Activated B cell treated with CpG ODN at 0.5 μM for 24 hours (primary cell): ENCODE data around the gene SMCO3. TPM values are rescaled to one million over a fixed set of nuclear protein-coding genes. Genes with fewer than 3 reads are reported as not detected.

Experiments
- ATAC-seq: fragments of 200-7000 bp; cut with Tn5 transposase; one replicate; pipeline ENCODE4 v1.10.0; 2021; ENCODE audit warnings: low read depth, mild to moderate bottlenecking, moderate library complexity
- CTCF ChIA-PET: fragments of 350-600 bp; sonication (Branson Sonifier 250); formaldehyde crosslinking; loops from one replicate; lab custom pipeline; 2021; ENCODE audit warnings: antibody characterized with exemption; lab: Charles Lee
- POLR2A ChIA-PET: fragments of 350-600 bp; sonication (Branson Sonifier 250); formaldehyde crosslinking; loops from one replicate; lab custom pipeline; 2021; ENCODE audit warnings: antibody characterized with exemption; lab: Charles Lee
- DNase-seq: peaks from one replicate; pipeline ENCODE4 v3.0.0; 2022
- H3K27ac Mint-ChIP-seq: one replicate; pipeline ENCODE4 v1.8.0; 2020; ENCODE audit warnings: mixed read lengths
- H3K27me3 Mint-ChIP-seq: one replicate; pipeline ENCODE4 v1.8.0; 2021; ENCODE audit warnings: mixed read lengths
- H3K36me3 Mint-ChIP-seq: one replicate; pipeline ENCODE4 v1.8.0; 2021; ENCODE audit warnings: low read depth, mixed read lengths
- H3K4me1 Mint-ChIP-seq: one replicate; pipeline ENCODE4 v1.8.0; 2021; ENCODE audit warnings: mixed read lengths
- H3K4me3 Mint-ChIP-seq: one replicate; pipeline ENCODE4 v1.8.0; 2020; ENCODE audit warnings: mild to moderate bottlenecking, mixed read lengths
- H3K9me3 Mint-ChIP-seq: one replicate; pipeline ENCODE4 v1.8.0; 2020; ENCODE audit warnings: mixed read lengths
- intact Hi-C: fragments of 100-400 bp; cut with micrococcal nuclease; formaldehyde crosslinking; loops from one replicate; pipeline ENCODE4 v1.15.1; 2024
- total RNA-seq: library from RNA; stranded (reverse); gene quantifications from 2 replicates; pipeline ENCODE4 v1.2.3, GENCODE V29; 2022
- TF ChIP-seq, protein P1 (sequence below): fragments of 200-600 bp; IDR thresholded peaks from one replicate; pipeline ENCODE4 v1.8.0; 2022; ENCODE audit warnings: antibody characterized with exemption, mild to moderate bottlenecking

The SMCO3 gene
- not detected in 2 replicates for total RNA-seq

DNA sequence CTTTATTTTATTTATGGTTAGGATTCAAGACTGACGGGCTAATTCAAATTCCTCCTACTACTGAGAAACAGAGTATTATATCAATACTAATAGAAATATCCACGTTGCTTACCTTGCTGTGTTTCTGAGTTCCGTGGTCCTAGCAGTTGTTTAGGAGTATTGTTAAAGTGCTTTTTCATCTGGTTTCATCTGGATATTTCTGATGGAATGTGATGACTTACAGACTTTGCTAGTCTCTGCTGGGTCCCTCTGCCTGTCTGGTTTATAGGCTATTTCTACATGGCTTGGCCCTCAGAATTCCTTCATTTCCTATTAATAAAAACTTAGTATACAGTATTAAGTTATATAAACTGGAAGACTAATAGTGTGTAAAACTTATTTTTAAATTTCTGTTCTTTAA, at the start of gene SMCO3:
Gene SMCO3 (minus strand): TSS at position 169 of the 400 bp plus-strand sequence. CDS start 7,502 bp downstream, outside the sequence.
- TF ChIP-seq, protein P1, sequence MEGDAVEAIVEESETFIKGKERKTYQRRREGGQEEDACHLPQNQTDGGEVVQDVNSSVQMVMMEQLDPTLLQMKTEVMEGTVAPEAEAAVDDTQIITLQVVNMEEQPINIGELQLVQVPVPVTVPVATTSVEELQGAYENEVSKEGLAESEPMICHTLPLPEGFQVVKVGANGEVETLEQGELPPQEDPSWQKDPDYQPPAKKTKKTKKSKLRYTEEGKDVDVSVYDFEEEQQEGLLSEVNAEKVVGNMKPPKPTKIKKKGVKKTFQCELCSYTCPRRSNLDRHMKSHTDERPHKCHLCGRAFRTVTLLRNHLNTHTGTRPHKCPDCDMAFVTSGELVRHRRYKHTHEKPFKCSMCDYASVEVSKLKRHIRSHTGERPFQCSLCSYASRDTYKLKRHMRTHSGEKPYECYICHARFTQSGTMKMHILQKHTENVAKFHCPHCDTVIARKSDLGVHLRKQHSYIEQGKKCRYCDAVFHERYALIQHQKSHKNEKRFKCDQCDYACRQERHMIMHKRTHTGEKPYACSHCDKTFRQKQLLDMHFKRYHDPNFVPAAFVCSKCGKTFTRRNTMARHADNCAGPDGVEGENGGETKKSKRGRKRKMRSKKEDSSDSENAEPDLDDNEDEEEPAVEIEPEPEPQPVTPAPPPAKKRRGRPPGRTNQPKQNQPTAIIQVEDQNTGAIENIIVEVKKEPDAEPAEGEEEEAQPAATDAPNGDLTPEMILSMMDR: no peak
- Mint-ChIP-seq H3K27me3 (peaks cover 4% of the 10 kb centered on the region), H3K27ac (no peak within 1 kb of the TSS), H3K36me3 (no peaks in the 10 kb centered on the region), H3K9me3 (peaks cover 7% of the 10 kb centered on the region), H3K4me1 (peaks cover 17% of the 10 kb centered on the region), H3K4me3 (no peak within 1 kb of the TSS)
- DNase-seq: no peak
- intact Hi-C loops: no loop called here
- CTCF ChIA-PET: no interaction called here
- POLR2A ChIA-PET: no interaction called here
- no peak for ATAC-seq

DNA sequence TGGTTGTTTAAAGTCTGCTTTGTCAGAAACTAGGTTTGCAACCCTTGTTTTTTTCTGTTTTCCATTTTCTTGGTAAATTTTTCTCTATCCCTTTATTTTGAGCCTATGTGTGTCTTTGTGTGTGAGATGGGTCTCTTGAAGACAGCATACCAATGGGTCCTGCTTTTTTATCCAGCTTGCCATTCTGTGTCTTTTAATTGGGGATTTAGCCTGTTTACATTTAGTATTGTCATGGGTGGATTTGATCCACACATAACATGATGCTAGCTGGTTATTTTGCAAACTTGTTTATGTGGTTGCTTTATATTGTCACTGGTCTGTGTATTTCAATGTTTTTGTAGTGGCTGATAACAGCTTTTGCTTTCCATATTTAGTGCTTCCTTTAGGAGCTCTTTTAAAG, 46.5 kb upstream of the SMCO3 start:
- Mint-ChIP-seq H3K9me3 (peaks cover 16% of the 10 kb centered on the region), H3K4me3 (no peak overlapping the region), H3K36me3 (peaks cover 7% of the 10 kb centered on the region), H3K27me3 (no peaks in the 10 kb centered on the region), H3K4me1 (peaks cover 27% of the 10 kb centered on the region), H3K27ac (no peak overlapping the region)
- no peak for ATAC-seq
- no peak for DNase-seq
- intact Hi-C loops: no loop called here
- TF ChIP-seq, protein P1: no peak
- ChIA-PET CTCF (no interaction called here), POLR2A (no interaction called here)

DNA sequence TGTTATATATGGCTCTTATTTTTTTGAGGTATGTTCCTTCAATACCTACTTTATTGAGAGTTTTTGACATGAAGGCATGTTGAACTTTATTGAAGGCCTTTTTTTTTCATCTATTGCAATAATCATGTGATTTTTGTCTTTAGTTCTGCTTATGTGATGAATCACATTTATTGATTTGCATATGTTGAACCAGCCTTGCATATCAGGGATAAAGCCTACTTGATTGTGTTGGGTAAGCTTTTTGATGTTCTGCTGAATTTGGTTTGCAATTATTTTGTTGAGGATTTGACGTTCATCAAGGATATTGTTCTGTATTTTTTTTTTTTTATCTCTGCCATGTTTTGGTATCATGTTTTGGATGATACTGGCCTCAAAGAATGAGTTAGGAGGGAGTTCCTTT, 44.5 kb upstream of the SMCO3 start:
- intact Hi-C loops: loop anchor here (2.0 kb wide), 2 partner anchors 16 to 26 kb away; partner anchors contain the start of gene MGP
- TF ChIP-seq, protein P1: no peak
- Mint-ChIP-seq H3K27me3 (no peaks in the 10 kb centered on the region), H3K4me3 (peak overlapping the region; percentile 17), H3K9me3 (peaks cover 16% of the 10 kb centered on the region), H3K4me1 (peaks cover 37% of the 10 kb centered on the region), H3K27ac (peak overlapping the region; percentile 79), H3K36me3 (peaks cover 7% of the 10 kb centered on the region)
- peak; percentile 54 for ATAC-seq
- POLR2A ChIA-PET: interaction anchor here (0.7 to 1.7 kb wide), 4 partner anchors 88 to 127 kb away, joined by 3 to 6 read pairs (median 4); partner anchors contain the start of gene ARHGDIB
- CTCF ChIA-PET: no interaction called here
- DNase-seq: no peak

DNA sequence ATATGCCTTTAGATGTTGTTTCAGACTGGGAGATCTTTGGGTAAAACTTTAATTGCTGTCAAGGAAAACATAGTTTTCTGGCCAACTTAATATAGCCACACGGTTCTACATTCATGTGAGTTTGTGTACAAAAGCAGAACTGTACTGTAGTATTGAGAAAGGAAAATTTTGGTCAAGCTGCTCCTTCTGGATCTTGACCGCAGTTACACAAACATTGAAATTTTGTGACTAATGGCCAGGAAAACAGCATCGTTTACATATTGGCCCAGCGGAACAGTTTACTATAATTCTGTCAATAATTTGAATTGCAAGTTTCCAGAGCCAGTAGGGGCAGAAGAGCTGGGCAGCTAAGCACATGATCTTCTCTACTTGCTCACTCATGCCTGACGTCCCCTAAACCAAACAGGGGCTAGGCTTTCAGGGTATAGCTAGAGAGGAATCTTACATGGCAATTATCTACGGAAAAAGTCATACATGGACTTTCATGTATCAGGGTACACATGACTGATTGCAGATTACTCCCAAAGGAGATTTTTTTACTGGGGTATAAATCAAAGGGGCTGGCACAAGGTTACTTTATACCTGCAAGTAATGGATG, 40.7 kb upstream of the SMCO3 start:
- DNase-seq: no peak
- ChIA-PET CTCF (interaction anchor here (2.2 kb wide), 1 partner anchor 9 kb away, joined by 13 read pairs; no protein-coding TSS in a partner anchor), POLR2A (interaction anchor here (1.2 kb wide), 1 partner anchor 12 kb away, joined by 4 read pairs; no protein-coding TSS in a partner anchor)
- ATAC-seq: peak; percentile 28
- Mint-ChIP-seq H3K4me1 (peaks cover 37% of the 10 kb centered on the region), H3K27me3 (no peaks in the 10 kb centered on the region), H3K9me3 (peaks cover 10% of the 10 kb centered on the region), H3K27ac (no peak overlapping the region), H3K4me3 (no peak overlapping the region), H3K36me3 (peaks cover 7% of the 10 kb centered on the region)
- intact Hi-C loops: no loop called here
- TF ChIP-seq, protein P1: no peak

DNA sequence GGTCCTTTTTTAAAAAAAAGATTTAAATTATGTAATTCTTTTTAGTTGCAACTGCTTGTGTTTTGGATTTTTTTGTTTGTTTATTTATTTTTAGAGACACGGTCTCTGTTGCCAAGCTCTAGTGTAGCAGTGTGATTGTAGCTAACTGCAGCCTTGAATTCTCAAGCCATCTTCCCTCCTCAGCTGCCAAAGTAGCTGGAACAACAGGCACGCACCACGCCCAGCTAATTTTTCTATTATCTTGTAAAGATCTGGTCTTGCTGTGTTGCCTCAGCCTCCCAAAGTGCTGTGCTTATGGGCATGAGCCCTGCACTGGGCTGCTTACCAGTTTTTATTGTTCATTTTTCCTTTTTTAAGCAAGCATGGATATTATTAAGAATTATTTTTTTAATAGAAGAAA, 40.0 kb upstream of the SMCO3 start:
- Mint-ChIP-seq H3K9me3 (peaks cover 4% of the 10 kb centered on the region), H3K36me3 (peaks cover 4% of the 10 kb centered on the region), H3K4me3 (no peak overlapping the region), H3K27ac (no peak overlapping the region), H3K27me3 (no peaks in the 10 kb centered on the region), H3K4me1 (peaks cover 32% of the 10 kb centered on the region)
- TF ChIP-seq, protein P1: no peak
- intact Hi-C loops: no loop called here
- ATAC-seq (no peak), DNase-seq (no peak)
- ChIA-PET CTCF (interaction anchor here (2.2 kb wide), 1 partner anchor 8 kb away, joined by 13 read pairs; no protein-coding TSS in a partner anchor), POLR2A (interaction anchor here (1.2 kb wide), 1 partner anchor 13 kb away, joined by 4 read pairs; no protein-coding TSS in a partner anchor)
